H1 (cell line): ENCODE data around the gene WDFY1. TPM values are rescaled to one million over a fixed set of nuclear protein-coding genes. Genes with fewer than 3 reads are reported as not detected.

Experiments used
- CTCF ChIA-PET: fragments of 300-600 bp; sonication (Branson Sonifier 250); formaldehyde crosslinking; loops from one replicate; lab custom pipeline; 2021; ENCODE audit not compliant: partially characterized antibody; lab: Charles Lee
- POLR2A ChIA-PET: fragments of 300-600 bp; sonication (Branson Sonifier 250); formaldehyde crosslinking; loops from one replicate; lab custom pipeline; 2021; ENCODE audit warnings: inconsistent platforms; ENCODE audit not compliant: partially characterized antibody; lab: Charles Lee
- DNase-seq, 2 experiments: peaks; one replicate each; pipeline versions ENCODE4 v3.0.0 to v3.0.0-alpha.2; 2010 to 2022; ENCODE audit warnings: low spot score in 2 of 2, low read depth in 1 of 2, mixed read lengths in 1 of 2
- FAIRE-seq: peaks from 2 replicates; lab custom pipeline; 2011; peaks lifted over from hg19 to GRCh38; lab: Jason Lieb, UNC
- H2AFZ ChIP-seq: 2 replicates; pipeline ENCODE4 v1.8.1; 2012; ENCODE audit warnings: low read length, inconsistent platforms
- H2AK5ac ChIP-seq: 2 replicates; pipeline ENCODE4 v1.6.1; 2013; ENCODE audit warnings: low read depth, low read length
- H2BK120ac ChIP-seq: replicated peaks from 2 replicates; pipeline ENCODE3; 2013; ENCODE audit warnings: low read depth, low read length, inconsistent platforms
- H2BK12ac ChIP-seq: 2 replicates; pipeline ENCODE4 v1.6.1; 2013; ENCODE audit warnings: low read depth, low read length
- H2BK15ac ChIP-seq: 2 replicates; pipeline ENCODE4 v1.6.1; 2013; ENCODE audit warnings: low read length
- H2BK20ac ChIP-seq: 2 replicates; pipeline ENCODE4 v1.6.1; 2013; ENCODE audit warnings: low read length
- H2BK5ac ChIP-seq: 2 replicates; pipeline ENCODE4 v1.6.1; 2013; ENCODE audit warnings: low read depth, low read length
- H3K14ac ChIP-seq: 2 replicates; pipeline ENCODE4 v1.6.1; 2013; ENCODE audit warnings: inconsistent platforms; ENCODE audit not compliant: insufficient read length
- H3K18ac ChIP-seq: 2 replicates; pipeline ENCODE4 v1.6.1; 2013; ENCODE audit warnings: low read length; ENCODE audit errors: extremely low read depth
- H3K23ac ChIP-seq: 2 replicates; pipeline ENCODE4 v1.6.1; 2013; ENCODE audit warnings: inconsistent platforms; ENCODE audit not compliant: insufficient read length
- H3K23me2 ChIP-seq: 2 replicates; pipeline ENCODE4 v1.6.1; 2013; ENCODE audit warnings: low read depth, low read length
- H3K27ac ChIP-seq: 2 replicates; pipeline ENCODE4 v1.6.1; 2011; ENCODE audit warnings: low read depth, low read length, inconsistent platforms
- H3K27me3 ChIP-seq, 4 experiments: replicated peaks in 1 of 4; 1 replicate in 1 of 4; 2 replicates in 3 of 4; pipeline versions ENCODE4 v1.6.1 to v1.8.1; 2011 to 2013; ENCODE audit warnings: low read length in 3 of 4, mild to moderate bottlenecking in 3 of 4, inconsistent platforms in 2 of 4, mixed read lengths in 2 of 4, moderate library complexity in 1 of 4; ENCODE audit not compliant: control insufficient read depth in 3 of 4, insufficient read depth in 3 of 4; ENCODE audit errors: extremely low read depth in 1 of 4
- H3K36me3 ChIP-seq, 4 experiments: 2 replicates each; pipeline versions ENCODE4 v1.6.1 to v1.8.1; 2011 to 2013; ENCODE audit warnings: mild to moderate bottlenecking in 4 of 4, low read length in 3 of 4, moderate library complexity in 2 of 4, control low read depth in 1 of 4, inconsistent platforms in 1 of 4; ENCODE audit not compliant: insufficient read depth in 4 of 4, control insufficient read depth in 2 of 4
- H3K4ac ChIP-seq: replicated peaks from 2 replicates; pipeline ENCODE3; 2013; ENCODE audit warnings: low read length, low read depth, mixed read lengths, inconsistent platforms; ENCODE audit not compliant: insufficient read length
- H3K4me1 ChIP-seq, 4 experiments: replicated peaks in 1 of 4; 1 replicate in 1 of 4; 2 replicates in 3 of 4; pipeline versions ENCODE4 v1.6.1 to v1.8.1; 2011 to 2013; ENCODE audit warnings: low read length in 3 of 4, inconsistent platforms in 2 of 4, mixed read lengths in 1 of 4; ENCODE audit not compliant: insufficient read depth in 4 of 4, control insufficient read depth in 3 of 4
- H3K4me2 ChIP-seq, 2 experiments: 2 replicates each; pipeline versions ENCODE4 v1.6.1 to v1.8.1; 2011 to 2013; ENCODE audit warnings: low read depth in 2 of 2, low read length in 2 of 2, control low read depth in 1 of 2, inconsistent platforms in 1 of 2, mild to moderate bottlenecking in 1 of 2; ENCODE audit not compliant: insufficient read depth in 1 of 2
- H3K4me3 ChIP-seq, 4 experiments: fragments of 200-600, 300-600 bp in 1 of 4; sonication (generic), shearing (Covaris generic), sonication (Bioruptor Twin) in 1 of 4; 2 replicates each; pipeline versions ENCODE4 v1.5.1 to v1.8.1; 2011 to 2016; ENCODE audit warnings: low read length in 4 of 4, low read depth in 3 of 4, control low read depth in 2 of 4, inconsistent platforms in 2 of 4, mild to moderate bottlenecking in 2 of 4, mixed read lengths in 1 of 4, moderate library complexity in 1 of 4; ENCODE audit not compliant: insufficient read depth in 2 of 4; ENCODE audit errors: extremely low read depth in 1 of 4
- H3K56ac ChIP-seq: replicated peaks from 2 replicates; pipeline ENCODE3; 2013; ENCODE audit warnings: low read depth, mild to moderate bottlenecking, mixed read lengths, low read length, inconsistent platforms; ENCODE audit not compliant: insufficient read length
- H3K79me1 ChIP-seq: 2 replicates; pipeline ENCODE4 v1.6.1; 2013; ENCODE audit warnings: low read depth, low read length, control low read depth
- H3K79me2 ChIP-seq, 2 experiments: 2 replicates each; pipeline versions ENCODE4 v1.6.1 to v1.8.1; 2012 to 2013; ENCODE audit warnings: low read length in 2 of 2, mild to moderate bottlenecking in 2 of 2, inconsistent platforms in 1 of 2; ENCODE audit not compliant: insufficient read depth in 2 of 2, control insufficient read depth in 1 of 2
- H3K9ac ChIP-seq, 4 experiments: replicated peaks in 1 of 4; 1 replicate in 1 of 4; 2 replicates in 3 of 4; pipeline versions ENCODE4 v1.6.1 to v1.8.1; 2011 to 2013; ENCODE audit warnings: low read depth in 3 of 4, low read length in 3 of 4, control low read depth in 2 of 4, mild to moderate bottlenecking in 2 of 4, moderate library complexity in 2 of 4, inconsistent platforms in 1 of 4; ENCODE audit errors: extremely low read depth in 1 of 4
- H3K9me3 ChIP-seq, 2 experiments: 2 replicates each; pipeline versions ENCODE4 v1.6.1 to v1.8.1; 2012 to 2013; ENCODE audit warnings: mild to moderate bottlenecking in 2 of 2, moderate library complexity in 2 of 2, control low read depth in 1 of 2, inconsistent platforms in 1 of 2, low read depth in 1 of 2, low read length in 1 of 2, mixed read lengths in 1 of 2; ENCODE audit not compliant: insufficient read depth in 2 of 2
- H4K20me1 ChIP-seq, 2 experiments: replicated peaks in 1 of 2; 2 replicates each; pipeline versions ENCODE3 to v1.8.1; 2011 to 2013; ENCODE audit warnings: inconsistent platforms in 2 of 2, low read length in 2 of 2, mild to moderate bottlenecking in 1 of 2; ENCODE audit not compliant: insufficient read depth in 2 of 2, control insufficient read depth in 1 of 2
- H4K5ac ChIP-seq: 2 replicates; pipeline ENCODE4 v1.6.1; 2013; ENCODE audit warnings: low read length, low read depth, mixed read lengths, inconsistent platforms; ENCODE audit not compliant: insufficient read length
- H4K8ac ChIP-seq: 2 replicates; pipeline ENCODE4 v1.8.0; 2013; ENCODE audit warnings: mild to moderate bottlenecking, moderate library complexity, low read length, inconsistent platforms; ENCODE audit not compliant: insufficient read depth; ENCODE audit errors: extremely low read depth
- H4K91ac ChIP-seq: replicated peaks from 2 replicates; pipeline ENCODE3; 2013; ENCODE audit warnings: low read length, mixed read lengths, inconsistent platforms; ENCODE audit not compliant: insufficient read length
- BCL11A ChIP-seq, 2 experiments: IDR thresholded peaks; one replicate each; pipeline ENCODE4 v1.6.1; 2011; ENCODE audit warnings: low read depth in 2 of 2, low read length in 2 of 2, mild to moderate bottlenecking in 2 of 2
- CHD1 ChIP-seq: IDR thresholded peaks from 2 replicates; pipeline ENCODE4 v1.6.1; 2012; ENCODE audit warnings: low read depth, low read length, improper control_type of control experiment
- EZH2 ChIP-seq: fragments of 200-600 bp; sonication (generic); IDR thresholded peaks from 2 replicates; pipeline ENCODE4 v1.7.1; 2012; ENCODE audit warnings: low read depth, mild to moderate bottlenecking, moderate library complexity, low read length, inconsistent platforms; ENCODE audit not compliant: severe bottlenecking
- JUN ChIP-seq: IDR thresholded peaks from 2 replicates; pipeline ENCODE4 v1.6.1; 2011; ENCODE audit warnings: low read depth, mild to moderate bottlenecking, improper control_type of control experiment, low read length
- KDM5A ChIP-seq: fragments of 200-600 bp; IDR thresholded peaks from 2 replicates; pipeline ENCODE4 v1.7.1; 2012; ENCODE audit warnings: mild to moderate bottlenecking, low read length, inconsistent platforms, mixed read lengths
- MAFK ChIP-seq: IDR thresholded peaks from 2 replicates; pipeline ENCODE4 v1.6.1; 2012; ENCODE audit warnings: low read depth, mild to moderate bottlenecking, improper control_type of control experiment, low read length
- RAD21 ChIP-seq, 2 experiments: IDR thresholded peaks in 1 of 2; conservative IDR thresholded peaks in 1 of 2; 2 replicates each; pipeline ENCODE4 v1.6.1; 2011; ENCODE audit warnings: low read depth in 2 of 2, low read length in 2 of 2, improper control_type of control experiment in 1 of 2, inconsistent platforms in 1 of 2, mild to moderate bottlenecking in 1 of 2, moderate library complexity in 1 of 2
- SIX5 ChIP-seq: IDR thresholded peaks from 2 replicates; pipeline ENCODE4 v1.6.1; 2011; ENCODE audit warnings: mild to moderate bottlenecking, low read depth, low read length
- SP2 ChIP-seq: IDR thresholded peaks from 2 replicates; pipeline ENCODE4 v1.6.1; 2012; ENCODE audit warnings: mild to moderate bottlenecking, low read length, inconsistent platforms
- YY1 ChIP-seq: IDR thresholded peaks from 2 replicates; pipeline ENCODE4 v1.6.1; 2011; ENCODE audit warnings: low read depth, mild to moderate bottlenecking, low read length
- ZNF274 ChIP-seq: IDR thresholded peaks from 2 replicates; pipeline ENCODE4 v1.7.0; 2012; ENCODE audit warnings: low read length, borderline replicate concordance; ENCODE audit errors: extremely low read depth
- WGBS, 2 experiments: shearing (Covaris generic) in 1 of 2; methylation state at CpG; one replicate each; pipeline versions ENCODE4 v1.1.6 to v1.1.7; 2013 to 2015; ENCODE audit warnings: low lambda C conversion rate in 2 of 2, mixed read lengths in 2 of 2, inconsistent platforms in 1 of 2, low coverage in 1 of 2, missing lambda C conversion rate in 1 of 2; ENCODE audit not compliant: insufficient replicate concordance in 2 of 2, insufficient coverage in 1 of 2, insufficient read length in 1 of 2; ENCODE audit errors: extremely low coverage in 1 of 2, missing lambda C conversion rate in 1 of 2; 5-methylcytosine and 5-hydroxymethylcytosine counted together
- polyA plus RNA-seq, 7 experiments: library from polyadenylated mRNA; depleted of rRNA in 3 of 7; stranded (reverse) in 5 of 7; unstranded in 2 of 7; fragments of >200 nt in 5 of 7; fragments of 200-250 nt in 2 of 7; gene quantifications; 1 replicate in 5 of 7; 2 replicates in 1 of 7; 4 replicates in 1 of 7; pipeline versions ENCODE4 v1.2.1 to v1.2.3, GENCODE V29; 2011 to 2013; ENCODE audit warnings: missing spikeins in 2 of 7, mixed read lengths in 2 of 7
- total RNA-seq: library from RNA; stranded (reverse); fragmentation: NEBNext Ultra II Directional; extraction: Animal tissue kit (Norgen Biotek cat#: 25700); gene quantifications from 2 replicates; pipeline ENCODE4 v1.2.1, GENCODE V29; 2021
- TF ChIP-seq, protein P1 (sequence below): IDR thresholded peaks from 2 replicates; pipeline ENCODE4 v1.6.1; 2012; ENCODE audit warnings: low read length, inconsistent platforms

Gene WDFY1
- total and polyA plus RNA-seq, 2 of the 8 experiments (the other 6 are each of a cell fraction or from before 2014, with no cell fraction given) = 68.4 to 94.7 TPM

DNA sequence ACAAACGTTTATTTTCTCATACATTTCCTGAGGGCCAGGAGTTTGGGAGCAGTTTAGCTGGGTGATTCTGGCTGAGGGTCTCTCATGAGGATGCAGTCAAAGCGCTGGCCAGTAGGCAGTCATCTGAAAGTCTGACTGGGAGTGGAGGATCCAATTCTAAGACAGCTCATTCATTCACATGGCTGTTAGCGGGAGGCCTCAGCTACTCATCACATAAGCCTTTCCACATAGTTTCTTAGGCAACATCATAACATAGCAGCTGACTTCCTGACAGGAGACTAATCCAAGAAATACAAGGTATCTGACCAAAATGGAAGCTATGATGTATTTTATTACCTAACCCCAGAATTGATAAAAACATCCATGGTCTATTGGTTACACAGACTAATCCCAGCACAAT, 9.3 kb upstream of the WDFY1 start:
- WGBS, 2 experiments = 84% methylated on average over 3 of the region's 3 CpGs; no CpG with 5 or more reads in 1 of the 2 experiments
- H2AK5ac ChIP-seq = no peak overlapping the region
- DNase-seq (no peak), FAIRE-seq (no peak)
- H4K5ac ChIP-seq = no peak overlapping the region
- H4K8ac ChIP-seq = no peak overlapping the region
- no peak overlapping the region for H3K27ac ChIP-seq
- no peaks in the 10 kb centered on the region for H3K23me2 ChIP-seq
- no peak overlapping the region for H3K23ac ChIP-seq
- H3K9me3 ChIP-seq = no peaks in the 10 kb centered on the region
- no peak overlapping the region for H3K9ac ChIP-seq
- no peak overlapping the region for H2BK5ac ChIP-seq
- H2BK15ac ChIP-seq = no peak overlapping the region
- H3K27me3 ChIP-seq = no peaks in the 10 kb centered on the region
- H2BK120ac ChIP-seq = no peak overlapping the region
- no peak overlapping the region for H3K56ac ChIP-seq
- H3K4ac ChIP-seq = no peak overlapping the region
- H3K14ac ChIP-seq = no peak overlapping the region
- H3K79me2 ChIP-seq = peaks cover 14 to 22% of the 10 kb centered on the region in 2 experiments
- peaks cover 0 to 1% (median under 1%) of the 10 kb centered on the region in 4 experiments; a peak in 3 of 8 replicates for H3K36me3 ChIP-seq
- ChIA-PET POLR2A (interaction anchor here (1.3 to 2.3 kb wide), 3 partner anchors 10 to 14 kb away, joined by 5 to 12 read pairs (median 6); partner anchors contain the start of gene WDFY1), CTCF (interaction anchor here (0.7 to 1.4 kb wide), 5 partner anchors 11 to 157 kb away, joined by 3 to 7 read pairs (median 4); no protein-coding TSS in a partner anchor)
- no peak overlapping the region for H2BK12ac ChIP-seq
- H2AFZ ChIP-seq = no peak overlapping the region
- H3K4me2 ChIP-seq = no peak overlapping the region
- no peak overlapping the region for H3K4me3 ChIP-seq
- no peaks in the 10 kb centered on the region for H3K79me1 ChIP-seq
- no peak overlapping the region for H4K91ac ChIP-seq
- H3K18ac ChIP-seq = no peak overlapping the region
- H4K20me1 ChIP-seq = no peaks in the 10 kb centered on the region
- H3K4me1 ChIP-seq = peaks cover 0 to 10% (median 6%) of the 10 kb centered on the region in 4 experiments; a peak in 4 of 7 replicates
- no peak overlapping the region for H2BK20ac ChIP-seq
- TF ChIP-seq RAD21 (IDR thresholded peaks at IDR 0.05 in 1 of 2, conservative IDR thresholded peaks at IDR 0.05 in 1 of 2; ENCODE audit: low read depth in 2 of 2, low read length in 2 of 2) (no peak), SP2 (no peak), SIX5 (no peak), EZH2 (no peak), YY1 (no peak), KDM5A (no peak), MAFK (no peak), BCL11A (IDR thresholded peaks at IDR 0.05; ENCODE audit: low read depth in 2 of 2, low read length in 2 of 2) (no peak), JUN (no peak), CHD1 (no peak), ZNF274 (no peak)
- TF ChIP-seq, protein P1, sequence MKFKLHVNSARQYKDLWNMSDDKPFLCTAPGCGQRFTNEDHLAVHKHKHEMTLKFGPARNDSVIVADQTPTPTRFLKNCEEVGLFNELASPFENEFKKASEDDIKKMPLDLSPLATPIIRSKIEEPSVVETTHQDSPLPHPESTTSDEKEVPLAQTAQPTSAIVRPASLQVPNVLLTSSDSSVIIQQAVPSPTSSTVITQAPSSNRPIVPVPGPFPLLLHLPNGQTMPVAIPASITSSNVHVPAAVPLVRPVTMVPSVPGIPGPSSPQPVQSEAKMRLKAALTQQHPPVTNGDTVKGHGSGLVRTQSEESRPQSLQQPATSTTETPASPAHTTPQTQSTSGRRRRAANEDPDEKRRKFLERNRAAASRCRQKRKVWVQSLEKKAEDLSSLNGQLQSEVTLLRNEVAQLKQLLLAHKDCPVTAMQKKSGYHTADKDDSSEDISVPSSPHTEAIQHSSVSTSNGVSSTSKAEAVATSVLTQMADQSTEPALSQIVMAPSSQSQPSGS = no peak
